SK-N-SH (cell line): ENCODE data around the gene ZC3H12C.

ENCODE experiments used
- CTCF ChIP-seq: fragments of 200-600 bp; sonication (generic); IDR thresholded peaks from 2 replicates; pipeline ENCODE4 v1.6.1; 2017; ENCODE audit warnings: antibody characterized with exemption, mild to moderate bottlenecking, moderate library complexity
- EP300 ChIP-seq, 2 experiments: IDR thresholded peaks; 2 replicates each; pipeline versions ENCODE4 v1.4.0 to v1.6.1; 2012; ENCODE audit warnings: borderline replicate concordance in 1 of 2, low read depth in 1 of 2, low read length in 1 of 2

GRCh38 chr11:110090466-110091026 lies 2.6 kb upstream of the ZC3H12C start:
- TF ChIP-seq EP300 (IDR thresholded peaks at IDR 0.05; ENCODE audit: borderline replicate concordance in 1 of 2, low read depth in 1 of 2, low read length in 1 of 2) (no peak), CTCF (no peak)
